T1000 (cell line): ENCODE results near the gene UVSSA.
A peak's percentile ranks its signal among the peaks of the same experiment; 100 is the strongest.
"Not testable (repeated sequence)": the region's sequence is repeated elsewhere in the genome, so short reads cannot be mapped to it uniquely, and the experiment has no call there.

Experiments used
- DNase-seq: peaks from one replicate; lab custom pipeline; 2025; ENCODE audit warnings: mixed read lengths; lab: John Stamatoyannopoulos, UW

UVSSA gene

GRCh38 chr4:1331591-1332353 is 15.2 kb upstream of the UVSSA start:
- no peak for DNase-seq

DNA sequence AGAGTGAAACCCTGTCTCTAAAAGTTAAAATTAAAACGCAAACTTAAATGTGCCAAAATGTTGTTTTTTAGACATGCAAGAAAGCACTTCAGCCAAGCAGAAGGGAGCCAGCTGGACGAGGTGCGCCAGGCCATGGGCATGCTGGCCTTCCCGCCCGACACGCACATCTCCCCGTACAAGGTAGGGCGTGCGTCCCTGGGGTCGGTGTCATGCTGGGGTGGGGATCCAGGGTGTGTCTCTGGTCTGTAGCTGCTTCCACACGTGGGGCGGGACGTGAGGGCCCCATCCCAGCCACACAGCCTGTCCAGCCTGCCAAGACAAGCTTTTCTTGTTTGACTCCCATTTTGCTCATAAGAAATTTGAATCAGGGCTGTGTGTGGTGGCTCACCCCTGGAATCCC is 14.3 kb upstream of the UVSSA start:
- DNase-seq = no peak

GRCh38 chr4:1333256-1333655 is 13.8 kb upstream of the UVSSA start:
- no peak for DNase-seq

- not testable (repeated sequence) for DNase-seq
Measured at GRCh38 chr4:1333851-1334578, 13.0 kb upstream of the UVSSA start.

- no peak for DNase-seq
Measured at GRCh38 chr4:1334579-1334895, 12.5 kb upstream of the UVSSA start.

DNA sequence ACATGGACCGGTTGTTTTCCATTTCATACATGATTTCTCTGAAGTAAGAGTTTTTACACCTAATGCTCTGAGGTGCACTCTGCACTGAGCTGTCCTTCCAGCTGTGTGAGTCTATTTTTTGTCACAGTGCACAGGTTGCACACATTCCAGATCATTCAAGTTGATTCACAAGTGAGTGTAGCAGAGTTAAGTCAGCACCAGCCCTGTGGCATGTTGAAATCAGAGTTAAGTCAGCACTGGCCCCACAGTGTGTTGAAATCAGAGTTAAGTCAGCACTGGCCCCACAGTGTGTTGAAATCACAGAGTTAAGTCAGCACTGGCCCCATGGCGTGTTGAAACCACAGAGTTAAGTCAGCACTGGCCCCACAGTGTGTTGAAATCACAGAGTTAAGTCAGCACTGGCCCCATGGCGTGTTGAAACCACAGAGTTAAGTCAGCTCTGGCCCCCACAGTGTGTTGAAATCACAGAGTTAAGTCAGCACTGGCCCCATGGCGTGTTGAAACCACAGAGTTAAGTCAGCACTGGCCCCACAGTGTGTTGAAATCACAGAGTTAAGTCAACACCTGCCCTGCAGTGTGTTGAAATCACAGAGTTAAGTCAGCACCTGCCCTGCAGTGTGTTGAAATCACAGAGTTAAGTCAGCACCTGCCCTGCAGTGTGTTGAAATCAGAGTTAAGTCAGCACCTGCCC is 11.7 kb upstream of the UVSSA start:
- DNase-seq = not testable (repeated sequence)

DNA sequence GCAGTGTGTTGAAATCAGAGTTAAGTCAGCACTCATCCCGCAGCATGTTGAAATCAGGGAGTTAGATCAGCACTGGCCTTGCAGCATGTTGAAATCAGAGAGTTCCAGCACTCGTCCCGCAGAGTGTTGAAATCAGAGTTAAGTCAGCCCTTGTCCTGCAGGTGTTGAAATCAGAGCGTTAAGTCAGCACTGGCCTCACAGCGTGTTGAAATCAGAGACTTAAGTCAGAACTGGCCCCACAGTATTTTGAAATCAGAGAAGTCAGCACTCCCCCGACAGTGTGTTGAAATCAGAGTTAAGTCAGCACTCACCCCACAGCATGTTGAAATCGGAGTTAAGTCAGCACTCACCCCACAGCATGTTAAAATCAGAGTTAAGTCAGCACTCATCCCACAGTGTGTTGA is 10.9 kb upstream of the UVSSA start:
- DNase-seq = no peak

DNA sequence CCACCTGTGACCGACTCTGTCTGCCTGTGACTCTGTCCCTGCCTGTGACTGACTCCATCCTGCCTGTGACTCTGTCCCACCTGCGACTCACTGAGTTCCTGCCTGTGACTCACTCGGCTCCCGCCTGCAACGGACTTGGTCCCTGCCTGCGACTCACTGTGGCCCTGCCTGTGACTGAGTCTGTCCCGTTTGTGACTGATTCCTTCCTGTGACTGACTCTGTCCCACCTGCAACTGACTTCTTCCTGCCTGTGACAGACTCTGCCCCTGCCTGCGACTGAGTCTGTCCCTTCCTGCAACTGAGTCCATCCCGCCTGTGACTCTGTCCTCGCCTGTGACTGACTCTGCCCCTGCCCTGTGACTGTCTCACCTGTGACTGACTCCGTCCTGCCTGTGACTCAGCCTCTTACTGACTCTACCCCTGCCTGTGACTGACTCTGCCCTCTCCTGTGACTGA is 9.6 kb upstream of the UVSSA start:
- DNase-seq = peak; percentile 29

GRCh38 chr4:1337951-1338751 is 8.9 kb upstream of the UVSSA start:
- no peak for DNase-seq

- no peak for DNase-seq
Measured at GRCh38 chr4:1338752-1339414, 8.1 kb upstream of the UVSSA start.

GRCh38 chr4:1339489-1339888 is 7.5 kb upstream of the UVSSA start:
- DNase-seq = no peak

DNA sequence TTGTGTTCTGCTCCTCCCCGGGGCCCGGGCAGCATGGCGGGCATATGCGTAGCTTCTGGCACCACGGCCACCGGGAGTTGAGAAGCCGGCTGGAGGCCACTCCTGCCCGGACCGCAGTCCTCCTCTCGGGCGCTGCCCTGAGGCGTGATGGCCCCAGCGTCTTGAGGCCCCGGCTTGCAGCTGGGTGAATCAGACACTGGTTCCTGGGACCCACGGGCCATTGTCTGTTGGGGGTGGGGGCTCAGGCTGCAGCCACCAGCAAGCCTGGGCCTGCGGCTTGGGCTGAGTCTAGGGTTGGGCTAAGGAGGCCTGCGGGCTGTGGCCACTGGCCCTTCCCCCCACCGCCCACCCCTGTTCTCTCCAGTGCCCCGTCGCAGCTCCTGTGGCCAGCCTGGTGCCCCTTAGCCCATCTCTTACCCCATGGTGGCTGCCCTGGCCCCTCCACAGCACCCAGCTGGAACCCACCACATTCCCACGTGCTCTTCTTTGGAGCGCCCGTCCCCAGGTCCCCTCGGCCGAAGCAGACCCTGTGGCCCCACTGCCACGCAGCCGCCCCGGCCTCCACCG is 6.7 kb upstream of the UVSSA start:
- no peak for DNase-seq

DNA sequence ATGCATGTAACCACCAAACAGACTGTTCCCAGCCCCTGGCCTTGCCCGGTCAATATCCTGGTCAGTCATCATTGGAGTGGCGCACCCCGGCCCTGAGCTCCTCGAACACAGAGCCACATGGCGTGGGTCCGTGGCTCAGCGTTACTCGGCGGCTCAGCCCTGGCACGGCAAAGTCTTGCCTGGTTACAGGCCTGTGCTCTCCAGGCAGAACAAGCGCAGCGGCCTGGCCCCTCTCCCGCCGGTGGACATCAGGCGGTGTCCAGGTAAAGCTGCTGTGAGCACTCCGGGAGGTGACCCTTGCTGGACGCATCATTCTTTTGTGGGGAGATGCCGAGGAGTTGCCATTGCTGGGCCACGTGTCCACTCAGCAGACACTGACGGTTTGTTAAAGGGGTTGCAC is 6.1 kb upstream of the UVSSA start:
- DNase-seq = no peak

GRCh38 chr4:1342003-1342402 is 5.0 kb upstream of the UVSSA start:
- no peak for DNase-seq

DNA sequence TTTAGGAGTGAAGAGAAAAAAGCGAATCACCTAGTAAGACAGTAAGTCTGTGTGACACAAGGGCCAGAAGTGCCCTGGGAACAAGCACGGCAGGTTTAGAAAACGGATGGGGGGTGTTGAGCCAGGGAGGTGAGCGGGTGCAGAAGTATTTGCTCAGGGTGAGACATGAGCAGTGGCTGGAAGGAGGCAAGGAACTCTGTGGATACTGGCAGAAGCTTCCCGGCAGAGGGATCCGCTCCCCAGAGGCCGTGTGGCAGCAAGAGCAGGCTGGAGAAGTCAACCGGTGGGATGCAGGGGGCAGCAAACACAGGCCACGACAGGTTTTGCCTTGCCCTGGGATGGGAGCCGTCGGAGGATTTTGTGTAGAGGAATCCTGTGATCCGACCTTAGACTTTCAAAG is 2.3 kb upstream of the UVSSA start:
- no peak for DNase-seq

GRCh38 chr4:1345903-1346780 is 866 bp upstream of the UVSSA start:
- DNase-seq = peak; percentile 34

DNA sequence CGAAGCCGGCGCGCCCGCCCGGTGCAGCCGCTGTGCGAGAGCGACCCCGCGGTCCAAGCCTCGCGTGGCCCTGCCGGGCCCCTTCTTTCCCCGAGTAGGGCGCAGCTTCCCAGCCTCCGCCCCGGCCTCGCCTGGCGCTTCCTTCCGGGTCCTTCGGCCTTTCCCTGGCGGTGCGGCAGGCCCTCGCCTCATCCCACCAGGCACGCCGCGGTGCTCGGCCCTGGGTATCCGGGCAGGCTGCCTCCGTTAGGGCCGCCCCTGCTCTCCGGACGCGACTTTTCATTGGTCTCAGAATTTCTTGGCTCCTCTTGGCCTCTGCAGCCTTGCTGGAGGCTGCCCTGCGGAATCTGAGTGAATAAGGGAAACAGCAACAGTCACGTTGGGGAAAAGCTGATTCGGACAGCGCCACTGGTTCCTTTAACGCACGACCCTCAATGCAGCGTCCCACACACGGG is 429 bp downstream of the UVSSA start:
- DNase-seq = peak; percentile 63

DNA sequence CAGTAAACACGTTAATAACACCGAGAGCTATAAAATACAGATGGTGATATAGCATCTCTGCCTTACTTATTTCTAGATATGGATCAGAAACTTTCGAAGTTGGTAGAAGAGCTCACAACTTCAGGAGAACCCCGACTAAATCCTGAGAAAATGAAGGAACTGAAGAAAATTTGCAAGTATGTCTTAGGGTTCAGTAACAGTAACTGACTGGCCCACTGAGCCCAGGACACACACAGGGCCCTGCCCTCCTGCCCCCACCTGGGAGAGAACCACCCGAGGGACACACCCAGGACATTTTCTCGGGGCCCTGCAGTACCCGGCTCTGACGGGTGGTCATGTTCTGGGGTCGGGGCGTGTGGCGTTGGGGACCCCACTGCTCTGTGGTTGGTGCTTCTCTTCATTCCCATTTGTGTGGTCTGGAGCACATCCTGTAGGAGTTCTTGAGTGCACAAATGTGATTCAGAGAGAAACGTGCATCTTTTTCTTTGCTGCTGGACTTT is 1.1 kb downstream of the UVSSA start:
- DNase-seq = no peak

- no peak for DNase-seq
Measured at GRCh38 chr4:1348746-1349145, 1.7 kb downstream of the UVSSA start.
